GM19328 (cell line): ENCODE measurements around the gene FBXL7.

Experiments used
- ATAC-seq: cut with Tn5 transposase; IDR thresholded peaks from one replicate; pipeline ENCODE4 v1.9.1; 2021; ENCODE audit warnings: mild to moderate bottlenecking, moderate library complexity; ENCODE audit not compliant: unreplicated experiment

FBXL7 gene

DNA sequence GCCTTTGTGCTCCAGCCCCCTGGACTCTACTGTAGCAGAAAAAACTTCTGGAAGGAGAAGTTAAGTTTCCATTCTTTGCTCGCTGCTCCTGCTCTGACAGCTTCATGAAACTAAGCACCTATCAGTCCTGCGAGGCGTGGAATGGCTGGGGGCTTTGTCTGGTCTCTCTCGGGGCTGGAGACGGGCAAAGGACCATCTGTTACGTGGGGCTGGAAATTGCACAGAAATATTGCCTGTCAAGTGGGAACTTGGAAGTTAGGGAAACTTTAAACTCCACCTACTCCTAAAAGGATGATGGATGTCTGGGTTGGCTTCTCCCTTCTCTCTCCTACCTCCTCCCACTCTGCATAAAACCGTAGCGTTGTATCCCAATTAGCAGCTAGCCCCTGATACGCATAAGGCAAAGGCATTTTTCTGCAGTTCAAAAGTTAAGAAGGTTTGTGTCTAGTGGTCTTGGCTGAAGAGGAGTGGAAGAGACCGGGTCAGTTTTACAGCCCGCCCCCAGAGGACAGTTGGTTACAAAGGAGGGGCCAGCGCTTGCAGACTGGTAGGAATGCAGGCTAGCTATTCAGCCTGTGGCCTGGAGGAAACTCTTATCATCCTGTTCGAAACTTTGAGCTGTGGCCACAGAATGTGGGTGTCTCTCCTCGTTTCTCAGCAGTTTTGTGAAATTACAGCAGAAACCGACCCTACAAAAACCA lies 1.3 kb downstream of the FBXL7 start:
- ATAC-seq, result no peak

- ATAC-seq, result no peak
Observed at GRCh38 chr5:15502208-15502607, 2.2 kb downstream of the FBXL7 start.

DNA sequence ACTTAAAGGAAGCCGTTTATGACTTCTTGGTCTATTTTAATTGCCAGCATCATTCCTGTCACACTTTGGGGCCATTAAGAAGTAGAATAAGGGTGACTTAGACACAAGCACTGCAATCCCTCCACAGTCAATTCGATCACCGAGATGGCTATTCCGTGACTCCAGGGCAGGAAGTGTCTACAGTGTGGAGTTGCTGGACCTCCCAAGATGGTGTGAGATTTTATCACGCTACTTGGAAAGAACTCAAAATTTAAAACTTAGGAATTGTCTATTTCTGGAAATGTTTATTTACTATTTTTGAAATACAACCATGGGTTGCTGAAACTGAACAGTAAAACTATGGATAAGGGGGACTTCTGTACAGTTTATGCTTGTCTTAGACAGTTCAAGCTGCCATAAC lies 6.2 kb downstream of the FBXL7 start:
- ATAC-seq, result no peak

DNA sequence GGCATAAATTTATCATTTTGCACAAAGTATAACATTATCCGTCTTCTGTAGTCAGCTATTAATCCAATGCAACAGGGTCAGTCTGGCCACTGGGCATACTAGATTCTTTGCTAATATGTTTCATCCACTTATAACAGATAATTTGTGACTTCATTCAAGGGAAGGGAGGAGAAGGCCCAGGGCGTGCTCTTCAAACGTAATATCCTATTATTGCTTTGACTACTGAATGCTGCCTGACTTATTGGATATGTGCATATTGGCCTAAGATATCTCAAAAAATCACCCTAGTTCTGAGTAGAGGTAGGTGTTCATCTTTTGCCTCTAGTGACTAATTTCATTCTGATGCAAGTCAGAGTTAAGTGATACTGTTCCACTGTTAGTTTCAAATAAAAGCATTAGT lies 6.9 kb downstream of the FBXL7 start:
- no peak for ATAC-seq

- no peak for ATAC-seq
Observed at GRCh38 chr5:15510092-15510491, 10.1 kb downstream of the FBXL7 start.

DNA sequence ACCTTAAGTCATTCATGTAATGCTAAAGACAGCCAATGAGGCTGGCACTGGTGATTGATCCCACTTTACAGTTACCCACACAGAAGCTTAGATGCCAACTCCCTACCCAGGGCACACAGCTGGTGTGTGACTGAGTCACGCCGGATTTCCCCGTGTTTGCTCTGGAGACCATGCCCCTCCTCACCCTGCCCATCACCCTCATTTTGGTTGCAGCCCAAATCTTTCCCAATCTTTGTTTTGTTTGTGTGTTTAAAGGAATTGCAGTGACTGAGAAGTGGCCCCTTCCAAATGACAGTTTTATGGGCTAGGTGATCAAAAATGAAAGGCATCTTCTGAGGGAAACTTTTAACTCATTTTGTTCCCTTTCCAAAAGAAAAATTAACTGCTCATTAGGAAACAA lies 10.9 kb downstream of the FBXL7 start:
- ATAC-seq, result no peak

DNA sequence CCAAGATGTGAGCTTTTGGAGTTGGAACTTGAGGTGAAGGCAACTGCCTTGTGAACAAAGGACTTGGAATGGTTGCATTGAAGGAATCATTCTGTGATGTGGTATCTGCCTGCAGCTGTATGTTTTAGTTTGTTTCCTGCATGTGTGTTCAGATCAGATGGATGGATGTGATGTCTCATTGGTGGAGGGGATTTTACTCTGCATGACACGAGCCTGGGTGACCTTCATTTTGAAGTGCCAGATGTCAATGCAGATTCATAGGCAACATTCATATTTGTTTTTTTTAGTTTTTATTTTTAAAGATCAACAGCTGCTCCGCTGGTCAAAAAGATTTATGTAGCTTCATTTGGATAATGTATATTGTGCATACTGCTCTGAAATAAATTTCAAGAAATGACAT lies 13.5 kb downstream of the FBXL7 start:
- no peak for ATAC-seq

- ATAC-seq, result no peak
Observed at GRCh38 chr5:15513911-15514310, 13.9 kb downstream of the FBXL7 start.

GRCh38 chr5:15515229-15515628 lies 15.2 kb downstream of the FBXL7 start:
- ATAC-seq, result no peak

DNA sequence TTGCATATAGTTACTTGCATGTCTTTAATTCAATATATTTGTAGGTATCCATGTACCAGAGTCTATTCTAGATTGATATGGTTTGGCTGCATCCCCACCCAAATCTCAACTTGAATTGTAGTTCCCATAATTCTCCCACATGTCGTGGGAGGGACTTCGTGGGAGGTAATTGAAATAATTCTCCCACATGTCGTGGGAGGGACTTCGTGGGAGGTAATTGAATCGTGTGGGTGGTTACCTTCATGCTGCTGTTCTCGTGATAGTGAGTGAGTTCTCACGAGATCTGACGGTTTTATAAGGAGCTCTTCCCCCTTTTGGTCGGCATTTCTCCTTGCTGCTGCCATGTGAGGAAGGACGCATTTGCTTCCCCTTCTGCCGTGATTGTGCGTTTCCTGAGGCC lies 16.5 kb downstream of the FBXL7 start:
- no peak for ATAC-seq

- no peak for ATAC-seq
Observed at GRCh38 chr5:15518786-15519185, 18.8 kb downstream of the FBXL7 start.

GRCh38 chr5:15520856-15521255 lies 20.9 kb downstream of the FBXL7 start:
- no peak for ATAC-seq

- no peak for ATAC-seq
Observed at GRCh38 chr5:15521381-15522186, 21.6 kb downstream of the FBXL7 start.

DNA sequence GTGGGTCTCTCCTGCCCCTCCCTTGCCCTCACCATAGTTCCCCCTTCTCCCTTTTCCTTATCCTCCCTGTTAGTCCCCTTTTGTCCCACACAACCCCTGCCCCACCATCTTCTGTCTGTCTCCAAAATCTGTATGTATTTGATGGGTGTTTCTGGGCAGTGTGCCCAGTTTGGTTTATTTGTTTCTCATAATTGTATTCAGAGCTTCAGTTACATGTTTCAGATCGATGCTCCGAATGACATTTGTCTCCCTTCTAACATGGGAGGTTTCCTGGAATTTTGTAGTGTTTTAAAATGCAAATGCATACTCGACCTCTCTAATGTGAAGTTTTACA lies 22.2 kb downstream of the FBXL7 start:
- no peak for ATAC-seq

DNA sequence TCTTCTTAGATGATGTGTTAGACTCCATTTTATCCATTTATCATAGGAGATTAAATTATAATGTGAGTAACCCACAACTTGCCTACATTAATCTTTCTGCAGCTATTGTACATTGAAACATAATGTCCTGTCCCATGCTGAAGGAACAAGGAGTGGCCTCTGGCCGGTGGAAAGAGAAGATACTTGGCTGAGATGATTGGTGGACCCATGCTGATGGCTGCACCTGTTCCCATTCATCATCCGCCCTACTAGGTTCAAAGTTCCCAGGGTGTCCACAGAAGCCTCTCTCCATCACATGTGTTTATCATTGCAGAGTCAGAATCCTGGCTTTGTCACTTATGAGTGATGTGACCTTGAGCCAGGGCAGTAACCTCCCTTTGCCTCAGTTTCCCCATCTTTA lies 24.7 kb downstream of the FBXL7 start:
- ATAC-seq, result no peak

DNA sequence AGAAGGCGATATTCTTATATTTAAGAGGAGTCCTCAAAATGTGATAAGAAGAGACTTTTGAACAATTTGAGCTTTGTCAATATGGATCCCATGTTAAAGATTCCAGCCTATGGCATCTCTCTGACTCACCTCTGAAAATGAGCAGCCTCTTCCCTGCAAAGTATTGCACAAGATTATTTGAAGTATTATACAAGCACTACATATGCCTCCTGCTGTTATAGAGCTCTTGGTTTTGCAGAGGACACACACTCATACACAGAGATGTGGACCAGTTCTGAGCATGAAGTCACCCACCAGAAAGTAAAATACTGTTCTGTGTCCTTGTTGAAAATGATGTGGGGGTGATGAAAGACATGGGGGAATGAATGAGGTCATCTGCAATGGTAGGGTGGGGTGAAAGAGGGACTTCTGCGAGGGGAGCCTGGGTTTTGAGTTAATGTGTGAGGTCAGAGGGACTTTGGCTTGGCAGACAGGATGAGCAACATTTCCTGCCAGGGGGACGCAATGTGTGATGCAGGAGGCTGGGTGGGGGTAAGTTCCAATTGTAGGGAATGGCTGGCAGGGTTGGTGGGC lies 25.8 kb downstream of the FBXL7 start:
- no peak for ATAC-seq

- ATAC-seq, result no peak
Observed at GRCh38 chr5:15526413-15526812, 26.4 kb downstream of the FBXL7 start.

DNA sequence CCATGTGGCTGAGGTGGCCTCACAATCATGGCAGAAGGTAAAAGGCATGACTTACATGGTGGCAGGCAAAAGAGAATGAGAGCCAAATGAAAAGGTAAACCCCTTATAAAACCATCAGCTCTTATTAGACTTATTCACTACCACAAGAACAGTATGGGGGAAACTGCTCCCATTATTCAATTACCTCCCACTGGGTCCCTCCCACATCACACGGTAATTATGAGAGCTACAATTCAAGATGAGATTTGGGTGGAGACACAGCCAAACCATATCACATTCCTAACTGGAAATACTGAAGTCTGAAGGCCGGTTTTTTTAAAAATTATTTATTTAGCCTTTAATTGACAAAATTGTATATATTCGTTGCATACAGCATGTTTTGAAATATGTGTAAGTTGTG lies 28.5 kb downstream of the FBXL7 start:
- ATAC-seq, result no peak

DNA sequence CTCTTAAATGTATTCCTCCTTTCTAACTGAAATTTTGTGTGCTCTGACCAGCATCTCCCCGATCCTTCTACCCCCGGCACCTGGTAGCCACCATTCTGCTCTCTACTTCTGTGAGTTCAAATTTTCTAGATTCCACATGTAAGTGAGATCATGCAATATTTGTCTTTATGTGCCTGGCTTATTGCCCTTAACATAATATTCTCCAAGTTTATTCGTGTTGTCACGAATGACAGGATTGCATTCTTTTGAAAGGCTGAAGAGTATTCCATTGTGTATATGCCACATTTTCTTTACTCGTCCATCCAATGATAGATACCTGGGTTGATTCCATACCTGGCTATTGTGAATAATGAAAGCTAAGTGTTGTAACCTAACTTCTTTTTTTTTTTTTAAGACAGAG lies 29.0 kb downstream of the FBXL7 start:
- no peak for ATAC-seq

DNA sequence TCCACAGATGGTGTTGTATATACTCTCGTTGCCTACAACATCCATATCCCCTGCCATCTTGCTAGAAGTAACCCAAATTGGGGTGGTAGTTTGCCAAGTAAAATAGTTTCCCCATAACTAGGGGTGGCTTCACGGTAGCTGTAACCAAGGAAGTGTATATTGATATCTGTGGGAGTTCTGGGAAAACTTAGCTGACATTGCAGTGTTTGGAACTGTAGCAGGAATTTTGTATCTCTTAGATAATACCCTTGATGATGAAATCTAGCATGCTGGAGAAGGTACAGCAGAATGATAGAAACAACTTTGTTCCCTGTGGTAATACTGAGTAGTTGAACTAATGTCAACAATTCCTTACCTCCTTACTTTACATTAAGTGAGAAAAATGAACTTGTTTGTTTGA lies 29.8 kb downstream of the FBXL7 start:
- no peak for ATAC-seq

DNA sequence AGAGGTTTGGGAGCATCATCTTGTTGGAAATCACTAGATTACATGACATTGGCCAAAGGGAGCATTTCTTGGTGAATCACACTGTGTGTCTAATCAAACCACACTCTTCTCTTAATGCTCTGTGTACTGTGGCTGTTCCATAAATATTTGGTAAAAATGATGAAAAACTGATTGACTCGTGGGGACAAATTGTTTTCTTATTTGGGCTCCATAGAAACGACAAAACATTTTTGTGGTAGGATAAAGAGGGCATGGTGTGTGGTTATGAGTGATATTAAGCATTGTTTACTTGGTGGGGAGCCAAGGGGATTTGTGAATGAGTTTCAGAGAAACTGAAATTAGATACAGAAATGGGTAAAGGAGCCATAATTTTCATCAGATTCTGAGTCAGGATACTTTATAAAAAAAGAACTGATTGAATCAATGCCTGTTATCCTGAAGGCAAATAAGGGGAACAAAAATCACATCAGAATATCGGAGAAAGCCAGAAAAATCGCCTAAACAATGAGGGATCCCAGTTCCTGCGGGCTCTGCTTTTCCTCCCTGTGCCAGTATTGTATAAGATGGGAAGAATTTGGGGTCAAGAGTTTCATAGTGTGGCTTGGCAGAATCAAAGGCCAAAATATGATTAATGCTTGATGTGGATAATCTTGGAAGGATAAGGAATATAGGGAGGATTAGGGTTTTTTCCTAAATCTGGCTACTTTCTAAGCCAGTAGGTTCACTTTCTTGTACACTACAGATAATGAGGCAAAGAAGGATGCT lies 33.3 kb downstream of the FBXL7 start:
- ATAC-seq, result no peak

- no peak for ATAC-seq
Observed at GRCh38 chr5:15535938-15536337, 36.0 kb downstream of the FBXL7 start.
